Right lobe of liver (tissue), 6 donors: Measurements from ENCODE around the gene C2orf92. TPM values are rescaled to one million over a fixed set of nuclear protein-coding genes. Genes with fewer than 3 reads are reported as not detected.

Source experiments
- ATAC-seq, 4 donors: fragments of 200-7000 bp; cut with Tn5 transposase; one replicate each; pipeline ENCODE4 v1.9.1; 2020; ENCODE audit warnings: mild to moderate bottlenecking in 4 of 4, moderate library complexity in 4 of 4
- DNase-seq, 3 donors: peaks; one replicate each; pipeline ENCODE4 v3.0.0-alpha.2; 2020
- H3K27ac ChIP-seq, 3 donors: fragments of 200-600 bp; one replicate each; pipeline ENCODE4 v1.8.0; 2022
- H3K27me3 ChIP-seq, 2 donors: fragments of 200-600 bp; one replicate each; pipeline ENCODE4 v1.8.0; 2022
- H3K36me3 ChIP-seq, 4 donors: fragments of 200-600 bp; sonication (generic) in 1 of 4; one replicate each; pipeline versions ENCODE4 v1.5.1 to v1.8.0; 2017 to 2022; ENCODE audit warnings: control low read depth in 1 of 4
- H3K4me1 ChIP-seq, 4 donors: fragments of 200-600 bp; sonication (generic) in 1 of 4; one replicate each; pipeline versions ENCODE4 v1.5.1 to v1.8.0; 2017 to 2022; ENCODE audit warnings: control low read depth in 1 of 4
- H3K4me3 ChIP-seq, 3 donors: fragments of 200-600 bp; one replicate each; pipeline ENCODE4 v1.8.0; 2022
- H3K9me3 ChIP-seq, 4 donors: fragments of 200-600 bp; sonication (generic) in 1 of 4; one replicate each; pipeline versions ENCODE4 v1.5.1 to v1.8.0; 2017 to 2022; ENCODE audit warnings: control low read depth in 1 of 4
- POLR2A ChIP-seq: fragments of 450-650 bp; IDR thresholded peaks from one replicate; pipeline ENCODE4 v1.6.1; 2017; ENCODE audit warnings: antibody characterized with exemption, mild to moderate bottlenecking
- WGBS: methylation state at CpG from one replicate; pipeline ENCODE4 v1.1.6; 2018; ENCODE audit warnings: low coverage, low lambda C conversion rate; ENCODE audit not compliant: insufficient coverage; ENCODE audit errors: missing lambda C conversion rate; 5-methylcytosine and 5-hydroxymethylcytosine counted together
- intact Hi-C, 2 donors: fragments of 100-400 bp; cut with DNase I; formaldehyde crosslinking; loops; one replicate each; pipeline versions ENCODE4 v1.11.2 to v1.14.1; 2022
- total RNA-seq, 6 experiments: library from RNA; depleted of rRNA in 2 of 6; stranded (reverse); fragments of >200 nt in 2 of 6; fragmentation: NEBNext Ultra II Directional in 3 of 6; extraction: Animal tissue kit (Norgen Biotek cat#: 25700) in 3 of 6; gene quantifications; one replicate each; pipeline versions ENCODE4 v1.1.0 to v1.2.4, GENCODE V29; 2016 to 2023
- TF ChIP-seq, protein P1 (sequence below), 4 donors: fragments of 200-600 bp in 3 of 4; fragments of 450-650 bp in 1 of 4; IDR thresholded peaks; one replicate each; pipeline versions ENCODE4 v1.5.1 to v1.8.0; 2016 to 2022; ENCODE audit warnings: antibody characterized with exemption in 4 of 4, mild to moderate bottlenecking in 2 of 4
- donor health status: DM: no; HTN: yes; CAD: no.
- donor health status: DM: no; HTN: no; CAD: no.
- donor health status: DM: no; HTN: no; CAD: no.
- donor health status: DM: no; HTN: yes; CAD: no.
- donor health status: DM: no; HTN: yes; CAD: no.

The C2orf92 gene
- total RNA-seq, 6 experiments from 2014 or later, result 2.0 to 12.8 (median 4.4) TPM

DNA sequence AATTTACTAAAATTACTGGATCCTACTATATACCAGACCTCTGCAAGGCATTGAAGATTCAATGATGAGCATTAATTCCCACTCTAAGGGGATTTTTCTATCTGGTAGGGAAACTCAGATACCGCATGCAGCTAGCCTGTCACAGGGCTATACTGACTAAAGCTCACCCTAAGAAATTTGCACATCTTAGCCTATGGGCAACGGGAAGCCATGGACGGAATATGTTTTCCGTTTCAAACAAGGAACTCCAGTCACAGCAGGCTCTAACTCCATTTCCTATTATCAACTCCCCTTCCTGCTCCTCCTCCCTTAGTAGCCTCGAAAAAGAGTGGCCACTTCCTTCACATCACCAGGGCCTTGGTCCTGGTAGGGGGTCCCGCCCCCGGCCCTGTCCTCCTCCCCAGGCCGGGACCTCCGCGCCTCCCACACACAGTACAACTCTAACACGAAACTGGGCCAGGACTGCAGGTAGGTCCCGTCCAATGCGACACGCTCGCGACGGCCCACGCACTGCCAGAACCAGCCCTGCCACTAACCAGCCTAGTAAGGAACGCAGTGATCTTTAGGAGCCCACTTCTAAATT is 24.3 kb upstream of the C2orf92 start:
- Histone ChIP-seq H3K4me1 (peaks cover 0 to 7% (median 0%) of the 10 kb centered on the region in 4 donors), H3K4me3 (peak overlapping the region; percentile 97 to 98 (median 97)), H3K9me3 (no peaks in the 10 kb centered on the region), H3K27ac (peak overlapping the region; percentile 81 to 92 (median 84)), H3K36me3 (peaks cover 0 to 22% (median 13%) of the 10 kb centered on the region in 4 donors), H3K27me3 (no peaks in the 10 kb centered on the region)
- ATAC-seq (peak; percentile 49 to 62 (median 54)), DNase-seq (peak in 1 of 3 donors; percentile 59)
- intact Hi-C loops, result no loop called here
- TF ChIP-seq, protein P1, sequence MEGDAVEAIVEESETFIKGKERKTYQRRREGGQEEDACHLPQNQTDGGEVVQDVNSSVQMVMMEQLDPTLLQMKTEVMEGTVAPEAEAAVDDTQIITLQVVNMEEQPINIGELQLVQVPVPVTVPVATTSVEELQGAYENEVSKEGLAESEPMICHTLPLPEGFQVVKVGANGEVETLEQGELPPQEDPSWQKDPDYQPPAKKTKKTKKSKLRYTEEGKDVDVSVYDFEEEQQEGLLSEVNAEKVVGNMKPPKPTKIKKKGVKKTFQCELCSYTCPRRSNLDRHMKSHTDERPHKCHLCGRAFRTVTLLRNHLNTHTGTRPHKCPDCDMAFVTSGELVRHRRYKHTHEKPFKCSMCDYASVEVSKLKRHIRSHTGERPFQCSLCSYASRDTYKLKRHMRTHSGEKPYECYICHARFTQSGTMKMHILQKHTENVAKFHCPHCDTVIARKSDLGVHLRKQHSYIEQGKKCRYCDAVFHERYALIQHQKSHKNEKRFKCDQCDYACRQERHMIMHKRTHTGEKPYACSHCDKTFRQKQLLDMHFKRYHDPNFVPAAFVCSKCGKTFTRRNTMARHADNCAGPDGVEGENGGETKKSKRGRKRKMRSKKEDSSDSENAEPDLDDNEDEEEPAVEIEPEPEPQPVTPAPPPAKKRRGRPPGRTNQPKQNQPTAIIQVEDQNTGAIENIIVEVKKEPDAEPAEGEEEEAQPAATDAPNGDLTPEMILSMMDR (IDR thresholded peaks at IDR 0.05), result no peak
- TF ChIP-seq POLR2A, result no peak
- 5% methylated on average over 18 of the region's 19 CpGs for WGBS

DNA sequence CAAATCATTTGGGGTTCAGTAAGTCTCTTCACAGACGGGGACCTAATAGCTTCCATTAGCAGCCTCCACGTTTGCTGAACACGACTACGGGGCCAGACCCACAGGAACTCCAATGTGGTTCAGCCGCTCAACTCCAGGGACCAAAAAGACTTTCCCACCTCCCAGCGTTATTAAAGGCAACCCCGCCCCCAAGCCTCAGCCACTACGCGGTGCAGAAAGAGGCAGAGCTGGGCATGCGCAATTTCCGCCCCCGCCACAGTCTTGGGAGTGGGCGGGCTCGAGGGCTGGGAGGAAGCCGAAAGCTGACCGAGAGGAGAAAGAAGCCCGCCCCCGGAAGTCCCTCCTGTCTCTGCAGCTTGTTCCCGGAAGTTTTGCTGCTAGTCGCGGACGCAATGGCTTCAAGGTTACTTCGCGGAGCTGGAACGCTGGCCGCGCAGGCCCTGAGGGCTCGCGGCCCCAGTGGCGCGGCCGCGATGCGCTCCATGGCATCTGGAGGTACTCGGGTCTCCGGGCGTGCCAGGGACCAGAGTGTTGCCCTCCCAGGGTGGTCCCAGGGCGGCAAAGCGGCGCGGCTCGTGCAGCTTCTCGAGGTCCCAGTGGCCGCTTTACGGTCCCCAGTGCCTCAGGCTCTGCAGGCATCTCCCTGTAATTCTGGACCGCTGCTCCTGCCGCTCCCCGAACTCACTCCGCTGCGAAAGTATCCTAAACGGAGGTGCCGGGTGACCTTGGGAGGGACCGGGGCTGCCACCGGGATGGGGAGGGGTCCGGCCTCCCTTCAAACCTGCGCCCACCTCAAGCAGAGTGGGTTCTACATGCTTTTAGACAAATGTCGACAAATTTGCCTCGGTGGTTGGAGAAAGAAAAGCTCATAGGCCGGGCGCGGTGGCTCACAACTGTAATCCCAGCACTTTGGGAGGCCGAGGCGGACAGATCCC is 23.6 kb upstream of the C2orf92 start, which contains the start of gene COX5B:
Gene COX5B, plus strand, starts transcription at position 368 of the 935 bp plus-strand sequence. Its CDS starts 25 bp downstream, at position 393.
- DNase-seq, result peak; percentile 99
- H3K27ac ChIP-seq, result peak within 1 kb of the TSS; percentile 81 to 92 (median 84)
- TF ChIP-seq, protein P1 (IDR thresholded peaks at IDR 0.05), result peak in 1 of 4 donors; percentile 8
- TF ChIP-seq POLR2A, result peak; percentile 89
- peaks cover 0 to 7% (median 0%) of the 10 kb centered on the region in 4 donors for H3K4me1 ChIP-seq
- peaks cover 0 to 22% (median 13%) of the 10 kb centered on the region in 4 donors for H3K36me3 ChIP-seq
- WGBS, result 0% methylated on average over 12 of the region's 63 CpGs
- intact Hi-C loops, result no loop called here
- peak; percentile 99 for ATAC-seq
- no peaks in the 10 kb centered on the region for H3K9me3 ChIP-seq
- no peaks in the 10 kb centered on the region for H3K27me3 ChIP-seq
- peak within 1 kb of the TSS; percentile 97 to 98 (median 97) for H3K4me3 ChIP-seq

DNA sequence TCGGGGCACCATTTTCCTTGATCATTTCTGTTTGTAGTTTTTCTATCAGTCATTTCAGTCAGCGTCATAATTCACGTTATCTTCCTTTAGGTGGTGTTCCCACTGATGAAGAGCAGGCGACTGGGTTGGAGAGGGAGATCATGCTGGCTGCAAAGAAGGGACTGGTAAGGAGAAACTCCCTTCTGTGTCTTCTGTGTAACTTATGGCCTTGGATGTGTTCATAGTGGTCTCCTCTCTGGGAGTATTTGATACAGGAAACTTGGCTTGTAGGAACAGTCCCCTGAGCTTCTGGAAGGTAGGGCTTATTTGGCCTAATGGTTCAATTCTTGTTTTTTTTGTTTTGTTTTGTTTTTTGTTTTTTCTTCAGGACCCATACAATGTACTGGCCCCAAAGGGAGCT is 22.5 kb upstream of the C2orf92 start:
- intact Hi-C loops, result no loop called here
- Histone ChIP-seq H3K4me3 (peak overlapping the region; percentile 97 to 98 (median 97)), H3K36me3 (peaks cover 0 to 22% (median 13%) of the 10 kb centered on the region in 4 donors), H3K27ac (no peak overlapping the region), H3K9me3 (no peaks in the 10 kb centered on the region), H3K4me1 (peaks cover 0 to 7% (median 0%) of the 10 kb centered on the region in 4 donors), H3K27me3 (no peaks in the 10 kb centered on the region)
- WGBS, result 85% methylated on average over 4 of the region's 4 CpGs
- DNase-seq, result no peak
- ATAC-seq, result no peak
- TF ChIP-seq POLR2A, result no peak
- TF ChIP-seq, protein P1 (IDR thresholded peaks at IDR 0.05), result no peak

GRCh38 chr2:97651114-97651513 is 18.4 kb upstream of the C2orf92 start:
- ATAC-seq, result no peak
- Histone ChIP-seq H3K9me3 (no peaks in the 10 kb centered on the region), H3K4me3 (no peak overlapping the region), H3K27ac (no peak overlapping the region), H3K36me3 (peaks cover 0 to 22% (median 13%) of the 10 kb centered on the region in 4 donors), H3K27me3 (no peaks in the 10 kb centered on the region), H3K4me1 (peaks cover 0 to 7% (median 0%) of the 10 kb centered on the region in 4 donors)
- 76% methylated on average over 4 of the region's 4 CpGs for WGBS
- intact Hi-C loops, result no loop called here
- DNase-seq, result no peak
- no peak for TF ChIP-seq POLR2A
- TF ChIP-seq, protein P1 (IDR thresholded peaks at IDR 0.05), result no peak
